HG03460 (cell line): ENCODE results near the gene SPTB.

Source experiments
- ATAC-seq: cut with Tn5 transposase; IDR thresholded peaks from one replicate; pipeline ENCODE4 v1.9.1; 2021; ENCODE audit not compliant: unreplicated experiment

SPTB gene

DNA sequence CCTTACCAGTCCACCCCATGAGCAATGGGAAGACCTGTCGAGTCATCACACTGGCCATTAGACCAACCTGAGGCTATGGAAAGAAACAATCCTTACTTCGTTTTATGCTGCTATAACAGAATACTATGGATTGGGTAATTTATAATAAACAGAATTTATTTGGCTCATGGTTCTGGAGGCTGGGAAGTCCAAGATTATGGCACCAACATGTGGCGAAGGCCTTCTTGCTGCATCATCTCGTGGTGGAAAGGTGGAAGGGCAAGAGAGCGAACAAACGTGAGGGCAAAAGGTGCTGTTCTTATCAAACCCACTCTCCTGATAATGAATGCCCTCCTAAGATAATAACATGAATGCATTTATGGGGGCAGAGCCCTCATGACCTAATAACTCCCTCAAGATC lies 9.6 kb upstream of the SPTB start:
- ATAC-seq, result no peak

GRCh38 chr14:64885559-64885958 lies 5.9 kb upstream of the SPTB start:
- ATAC-seq, result no peak

DNA sequence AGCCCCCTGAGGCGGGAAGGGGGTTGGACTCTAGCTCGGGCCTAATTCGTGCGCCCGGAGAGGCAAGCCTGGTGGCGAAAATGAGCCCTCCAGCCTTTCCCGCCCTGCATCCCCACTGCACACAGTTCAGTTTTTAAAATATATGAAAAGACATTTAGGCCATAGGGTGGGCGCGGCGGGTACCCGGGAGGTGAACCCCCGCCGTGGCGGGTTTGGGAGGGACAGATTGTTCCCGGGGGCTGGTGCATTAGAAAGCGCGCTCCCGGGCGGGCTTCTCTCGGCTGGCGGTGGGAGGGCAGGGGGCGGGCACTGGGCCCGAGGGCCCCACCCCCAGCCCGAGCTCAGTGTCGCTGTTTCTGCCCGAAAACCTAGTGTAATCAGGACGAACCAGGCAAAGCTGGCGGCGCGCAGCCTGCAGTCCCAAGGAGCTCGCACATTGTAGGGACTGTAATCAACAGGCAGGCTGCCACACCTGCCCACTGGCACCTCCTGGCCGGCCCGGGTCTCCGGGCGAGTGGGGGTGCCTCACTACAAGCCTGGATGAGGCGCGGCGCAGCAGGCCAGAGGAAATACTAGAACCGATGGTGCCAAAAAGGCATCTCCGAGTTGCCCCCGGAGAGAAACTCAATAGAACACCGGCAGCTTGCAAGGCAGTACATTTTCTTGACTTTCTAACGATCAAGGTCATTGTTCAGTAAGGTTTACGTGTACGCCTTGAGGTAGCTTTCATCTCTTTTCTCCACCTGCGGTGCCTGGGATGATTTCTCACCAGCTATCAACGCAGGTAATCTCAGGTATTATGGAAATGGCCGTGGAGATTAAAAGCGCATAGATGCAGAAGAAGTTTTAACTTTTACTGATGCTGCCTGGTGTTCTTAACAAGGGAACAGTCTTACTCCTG lies 764 bp upstream of the SPTB start:
- no peak for ATAC-seq

- ATAC-seq, result no peak
Measured at GRCh38 chr14:64878837-64879634, 671 bp downstream of the SPTB start.

GRCh38 chr14:64877846-64878245 lies 1.9 kb downstream of the SPTB start:
- ATAC-seq, result no peak

DNA sequence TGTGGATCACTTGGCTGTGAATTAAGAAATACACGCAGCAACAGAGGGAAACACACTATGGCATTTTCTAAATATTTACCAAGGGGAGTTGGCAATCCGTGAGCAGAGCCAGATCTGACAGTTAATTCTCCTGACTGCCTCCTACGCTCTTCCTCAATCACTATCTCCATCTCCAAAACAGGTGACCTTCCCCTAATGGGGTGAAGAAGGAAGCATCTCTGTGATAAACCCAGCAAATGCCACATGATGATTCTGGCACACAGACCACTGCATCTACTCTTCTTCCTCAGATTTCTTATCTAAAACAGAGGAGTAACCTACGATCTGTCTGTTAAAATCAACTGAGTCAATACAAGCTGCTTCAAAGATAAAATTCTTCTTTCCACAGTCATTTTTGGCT lies 4.4 kb downstream of the SPTB start:
- ATAC-seq, result no peak

DNA sequence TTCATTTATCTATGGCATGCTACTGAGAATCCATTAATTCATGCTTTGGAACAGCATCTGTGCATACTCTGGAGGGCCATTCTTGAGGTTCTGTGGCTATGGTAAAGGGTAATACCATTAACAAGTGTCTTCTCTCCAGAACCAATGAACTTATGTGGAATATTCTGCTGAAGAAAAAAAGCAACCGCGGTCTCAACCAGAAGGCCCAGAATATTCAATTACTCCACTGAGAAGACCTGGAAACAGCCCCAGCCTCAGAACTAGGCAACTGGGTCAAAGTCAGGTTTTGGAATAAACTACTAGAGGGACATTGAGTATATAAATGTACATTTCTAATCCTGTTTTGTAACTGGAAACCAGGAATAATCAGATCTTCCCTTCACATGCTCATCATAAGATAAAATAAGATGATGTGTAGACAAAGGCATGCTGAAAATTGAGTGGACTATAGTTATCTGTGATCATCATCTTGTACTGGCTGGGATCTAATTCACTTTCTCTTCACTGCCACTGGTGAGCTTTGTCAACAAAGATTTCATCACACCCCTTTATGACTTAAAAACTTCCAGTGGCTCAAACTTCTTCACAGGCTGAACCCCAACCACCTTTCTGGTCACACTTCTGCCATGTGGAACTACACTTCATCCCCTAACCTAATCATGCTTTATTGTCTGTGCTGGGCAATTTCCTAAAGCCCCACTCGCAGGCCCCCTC lies 6.0 kb downstream of the SPTB start:
- no peak for ATAC-seq

DNA sequence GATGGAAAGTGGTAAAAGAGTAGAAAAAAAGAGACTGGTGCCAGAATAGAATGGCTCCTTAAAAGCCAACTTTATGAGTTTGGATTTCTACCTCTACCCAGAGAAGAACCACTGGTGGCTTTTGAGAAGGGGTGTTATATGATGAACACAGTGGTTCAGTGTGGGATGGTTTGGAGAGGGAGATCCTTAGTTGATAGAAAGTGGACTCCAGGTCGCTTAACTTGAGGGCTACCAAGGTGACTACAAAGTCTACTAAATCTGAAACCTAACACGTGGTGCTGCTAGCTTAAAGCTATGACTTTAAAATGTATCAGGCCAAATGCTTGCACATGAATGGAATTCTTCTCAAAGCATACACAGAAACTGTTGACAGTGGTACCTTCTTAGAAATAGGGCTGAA lies 8.4 kb downstream of the SPTB start:
- ATAC-seq, result no peak

GRCh38 chr14:64870160-64870559 lies 9.5 kb downstream of the SPTB start:
- no peak for ATAC-seq

DNA sequence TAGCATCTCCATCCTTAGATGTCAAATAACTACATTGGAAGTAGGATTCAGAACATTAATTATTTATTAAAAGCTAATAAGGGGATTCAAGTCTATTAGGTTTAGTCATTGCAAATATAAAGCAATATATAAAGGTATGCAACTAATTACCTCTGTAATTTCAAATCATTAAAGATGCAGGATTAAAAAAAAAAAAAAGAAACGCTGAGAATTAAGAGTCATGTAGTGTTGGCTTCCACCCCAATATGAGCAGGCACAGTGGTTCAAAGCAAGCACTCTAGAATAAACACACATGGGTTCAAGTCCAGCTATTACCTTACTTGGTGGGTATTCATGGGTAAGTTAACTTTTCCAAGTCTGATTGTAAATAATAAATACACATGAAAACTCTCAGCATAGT lies 10.9 kb downstream of the SPTB start:
- ATAC-seq, result no peak

- ATAC-seq, result no peak
Measured at GRCh38 chr14:64868379-64868778, 11.3 kb downstream of the SPTB start.

DNA sequence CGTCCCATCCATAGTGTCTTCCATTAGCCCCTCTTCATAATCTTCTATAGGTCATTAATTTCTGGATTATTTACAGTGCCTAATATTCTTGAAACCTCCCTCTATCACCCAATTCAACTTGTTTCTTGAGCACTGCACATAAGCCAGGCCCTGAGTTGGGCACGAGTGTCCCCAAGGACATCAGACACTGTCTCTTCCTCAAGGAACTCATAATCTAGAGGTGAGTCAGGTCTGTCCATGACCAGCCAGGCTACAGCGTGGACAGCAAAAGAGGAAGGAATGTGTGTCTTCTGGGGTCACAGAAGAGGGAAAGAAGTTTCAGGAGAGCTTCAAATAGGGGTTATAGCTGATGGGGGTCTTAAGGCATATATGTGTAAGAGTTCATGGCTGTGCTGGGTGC lies 12.5 kb downstream of the SPTB start:
- ATAC-seq, result no peak

GRCh38 chr14:64865992-64866391 lies 13.7 kb downstream of the SPTB start:
- no peak for ATAC-seq

DNA sequence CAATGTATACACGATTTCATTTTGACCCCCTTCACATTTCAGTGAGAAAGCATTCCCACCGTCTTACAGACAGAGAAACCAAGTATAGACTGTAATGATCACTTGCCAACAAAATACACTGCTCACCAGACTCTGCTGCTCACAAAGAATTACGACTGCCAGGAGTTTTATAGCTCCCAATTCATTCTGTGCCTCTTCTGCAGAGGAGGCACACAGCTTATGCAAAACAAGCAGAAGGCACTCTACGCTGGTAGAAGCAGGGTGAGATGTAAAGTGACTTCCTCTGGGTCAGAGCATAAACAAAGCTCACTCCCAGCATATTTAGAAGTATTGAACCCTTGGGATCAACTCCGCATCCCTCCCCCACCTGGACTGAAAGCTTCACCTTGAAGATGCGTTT lies 14.6 kb downstream of the SPTB start:
- ATAC-seq, result no peak

DNA sequence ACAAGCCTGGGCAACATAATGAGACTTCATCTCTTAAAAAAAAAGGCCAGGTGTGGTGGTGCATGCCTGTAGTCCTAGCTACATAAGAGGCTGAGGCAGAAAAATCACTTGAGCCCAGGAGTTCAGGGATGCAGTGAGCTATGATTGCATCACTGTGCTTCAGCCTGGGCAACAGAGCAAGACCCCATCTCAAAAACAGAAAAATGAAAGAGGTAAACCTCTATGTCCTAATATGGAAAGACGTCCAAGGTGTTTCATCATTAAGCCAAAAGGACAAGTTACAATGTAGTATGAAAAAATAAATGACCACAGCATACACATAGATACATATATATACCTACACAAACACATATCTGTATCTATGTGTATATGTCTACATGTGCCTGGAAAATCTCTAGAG lies 15.4 kb downstream of the SPTB start:
- no peak for ATAC-seq

DNA sequence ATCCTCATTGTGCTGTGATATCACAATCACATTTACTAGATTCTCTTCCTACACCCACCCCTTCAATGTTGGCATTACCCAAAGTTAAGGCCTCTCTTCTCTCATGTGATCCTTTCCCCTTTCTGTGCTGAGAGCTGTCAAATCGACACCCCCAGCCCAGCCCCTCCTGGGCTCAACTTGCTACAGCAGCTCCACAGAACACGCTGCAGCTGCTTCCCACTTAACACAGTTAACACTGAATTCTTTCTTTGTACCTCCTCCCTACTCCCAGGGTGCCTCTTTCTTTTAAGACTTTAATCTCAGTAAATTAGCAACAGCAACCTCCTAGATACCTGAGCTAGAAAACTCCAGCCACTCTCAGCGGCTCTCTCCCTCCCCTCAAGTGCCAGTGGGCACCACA lies 17.8 kb downstream of the SPTB start:
- no peak for ATAC-seq

- ATAC-seq, result no peak
Measured at GRCh38 chr14:64860039-64860438, 19.7 kb downstream of the SPTB start.

GRCh38 chr14:64857979-64858744 lies 21.5 kb downstream of the SPTB start:
- ATAC-seq, result no peak

- no peak for ATAC-seq
Measured at GRCh38 chr14:64856529-64857445, 22.9 kb downstream of the SPTB start.
